ENCODE data around the gene ARID2. TPM values are rescaled to one million over a fixed set of nuclear protein-coding genes. Genes with fewer than 3 reads are reported as not detected.
A peak's percentile ranks its signal among the peaks of the same experiment; 100 is the strongest.

ARID2 gene
- total RNA-seq, 1 donor from 2014 or later = 25.1 TPM

DNA sequence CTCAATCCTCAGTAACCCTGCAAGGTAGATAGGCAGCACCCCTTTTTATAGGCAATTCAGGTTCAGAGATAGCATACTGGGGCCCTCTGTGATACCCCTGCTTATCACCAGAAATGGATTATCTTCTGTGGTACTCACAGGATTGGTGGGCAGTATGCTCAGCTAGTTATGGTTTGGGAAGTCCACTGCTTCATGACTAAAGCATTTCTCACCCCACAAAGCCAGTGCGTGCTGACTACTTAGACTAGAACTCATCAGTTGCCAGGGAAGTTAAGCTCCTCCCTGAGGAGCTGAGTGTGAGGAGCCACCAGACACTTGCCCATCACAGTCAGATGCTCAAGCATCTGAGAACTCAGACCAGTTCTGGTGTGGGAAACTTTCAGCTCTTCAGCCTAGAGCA, 184.6 kb downstream of the ARID2 start:
- H3K9me3 Mint-ChIP-seq (ENCODE audit: low read depth) = no peaks in the 10 kb centered on the region
- H3K4me1 Mint-ChIP-seq (ENCODE audit: low read depth) = peaks cover 25% of the 10 kb centered on the region
- H3K27ac Mint-ChIP-seq (ENCODE audit: unreplicated experiment) = no peak overlapping the region
- H3K4me3 Mint-ChIP-seq (ENCODE audit: unreplicated experiment) = no peak overlapping the region
- peaks cover 11% of the 10 kb centered on the region for H3K36me3 Mint-ChIP-seq (ENCODE audit: low read depth)
- DNase-seq (ENCODE audit: low spot score) = no peak
- TF ChIP-seq, protein P1, sequence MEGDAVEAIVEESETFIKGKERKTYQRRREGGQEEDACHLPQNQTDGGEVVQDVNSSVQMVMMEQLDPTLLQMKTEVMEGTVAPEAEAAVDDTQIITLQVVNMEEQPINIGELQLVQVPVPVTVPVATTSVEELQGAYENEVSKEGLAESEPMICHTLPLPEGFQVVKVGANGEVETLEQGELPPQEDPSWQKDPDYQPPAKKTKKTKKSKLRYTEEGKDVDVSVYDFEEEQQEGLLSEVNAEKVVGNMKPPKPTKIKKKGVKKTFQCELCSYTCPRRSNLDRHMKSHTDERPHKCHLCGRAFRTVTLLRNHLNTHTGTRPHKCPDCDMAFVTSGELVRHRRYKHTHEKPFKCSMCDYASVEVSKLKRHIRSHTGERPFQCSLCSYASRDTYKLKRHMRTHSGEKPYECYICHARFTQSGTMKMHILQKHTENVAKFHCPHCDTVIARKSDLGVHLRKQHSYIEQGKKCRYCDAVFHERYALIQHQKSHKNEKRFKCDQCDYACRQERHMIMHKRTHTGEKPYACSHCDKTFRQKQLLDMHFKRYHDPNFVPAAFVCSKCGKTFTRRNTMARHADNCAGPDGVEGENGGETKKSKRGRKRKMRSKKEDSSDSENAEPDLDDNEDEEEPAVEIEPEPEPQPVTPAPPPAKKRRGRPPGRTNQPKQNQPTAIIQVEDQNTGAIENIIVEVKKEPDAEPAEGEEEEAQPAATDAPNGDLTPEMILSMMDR (IDR thresholded peaks at IDR 0.05) = no peak
- H3K27me3 Mint-ChIP-seq (ENCODE audit: low read depth) = no peaks in the 10 kb centered on the region

DNA sequence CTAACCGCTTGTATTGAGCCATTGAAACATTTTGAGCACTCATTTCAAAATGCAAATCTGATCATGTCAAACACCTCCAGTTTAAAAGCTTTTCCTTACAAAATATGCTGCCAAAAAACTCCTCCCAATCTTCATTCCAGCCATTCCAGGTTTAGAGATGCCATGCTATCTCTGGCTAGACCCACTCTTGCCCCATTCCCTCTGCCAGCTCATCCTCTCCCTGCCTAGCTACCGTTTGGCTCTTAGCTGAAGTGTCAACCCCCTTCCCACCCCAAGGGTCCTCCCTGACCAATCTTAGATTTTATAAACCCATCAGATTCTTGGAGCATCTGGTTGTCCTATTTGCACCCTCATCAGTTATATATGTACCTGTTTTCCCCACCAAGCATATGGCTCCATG, 185.9 kb downstream of the ARID2 start:
- no peaks in the 10 kb centered on the region for H3K9me3 Mint-ChIP-seq (ENCODE audit: low read depth)
- TF ChIP-seq, protein P1 (IDR thresholded peaks at IDR 0.05) = no peak
- H3K27ac Mint-ChIP-seq (ENCODE audit: unreplicated experiment) = peak overlapping the region; percentile 33
- no peak for DNase-seq (ENCODE audit: low spot score)
- no peaks in the 10 kb centered on the region for H3K27me3 Mint-ChIP-seq (ENCODE audit: low read depth)
- peaks cover 12% of the 10 kb centered on the region for H3K36me3 Mint-ChIP-seq (ENCODE audit: low read depth)
- peaks cover 20% of the 10 kb centered on the region for H3K4me1 Mint-ChIP-seq (ENCODE audit: low read depth)
- no peak overlapping the region for H3K4me3 Mint-ChIP-seq (ENCODE audit: unreplicated experiment)

DNA sequence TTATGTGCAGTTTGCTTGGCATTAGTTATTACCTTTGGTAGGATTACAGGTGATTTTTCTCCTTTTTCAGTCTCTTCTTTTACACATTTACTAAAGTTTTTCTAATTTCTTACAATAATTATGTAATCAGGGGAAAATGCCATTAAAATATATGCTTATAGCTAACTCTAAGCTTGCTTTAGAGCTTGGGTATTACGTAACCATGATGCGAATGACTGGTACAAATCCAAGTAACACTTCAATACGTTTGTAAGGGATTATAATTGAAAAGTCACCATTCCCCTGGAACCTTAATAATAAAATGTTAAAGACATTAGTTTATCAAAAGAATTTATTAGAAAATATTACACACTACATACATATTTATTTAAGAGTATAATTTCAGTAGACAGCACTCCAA, 189.3 kb downstream of the ARID2 start:
- no peak overlapping the region for H3K27ac Mint-ChIP-seq (ENCODE audit: unreplicated experiment)
- H3K4me1 Mint-ChIP-seq (ENCODE audit: low read depth) = peaks cover 17% of the 10 kb centered on the region
- TF ChIP-seq, protein P1 (IDR thresholded peaks at IDR 0.05) = no peak
- H3K4me3 Mint-ChIP-seq (ENCODE audit: unreplicated experiment) = no peak overlapping the region
- no peak for DNase-seq (ENCODE audit: low spot score)
- no peaks in the 10 kb centered on the region for H3K27me3 Mint-ChIP-seq (ENCODE audit: low read depth)
- H3K36me3 Mint-ChIP-seq (ENCODE audit: low read depth) = peaks cover 22% of the 10 kb centered on the region
- H3K9me3 Mint-ChIP-seq (ENCODE audit: low read depth) = no peaks in the 10 kb centered on the region

DNA sequence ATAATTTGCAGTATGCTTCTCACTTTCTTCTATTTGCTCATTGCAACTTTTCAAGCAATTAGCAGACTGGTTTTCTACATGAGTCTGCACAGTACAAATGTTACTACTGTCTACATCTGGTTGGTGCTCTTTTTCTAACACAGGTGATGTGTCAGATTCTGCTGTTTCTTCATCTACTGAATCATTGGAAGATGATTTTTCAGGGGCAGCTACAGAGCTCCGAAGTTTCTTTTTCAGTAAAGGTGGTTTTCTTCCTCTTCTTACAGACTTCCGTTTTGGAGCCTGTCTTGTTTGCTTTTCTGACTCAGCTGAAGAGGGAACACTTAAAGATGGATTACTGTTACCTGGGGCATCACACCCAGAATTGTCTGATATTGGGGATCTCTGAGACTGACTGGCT, 198.8 kb downstream of the ARID2 start:
- TF ChIP-seq, protein P1 (IDR thresholded peaks at IDR 0.05) = no peak
- no peak for DNase-seq (ENCODE audit: low spot score)
- Mint-ChIP-seq H3K27me3 (ENCODE audit: low read depth) (no peaks in the 10 kb centered on the region), H3K4me1 (ENCODE audit: low read depth) (peaks cover 6% of the 10 kb centered on the region), H3K36me3 (ENCODE audit: low read depth) (peaks cover 39% of the 10 kb centered on the region), H3K4me3 (ENCODE audit: unreplicated experiment) (no peak overlapping the region), H3K9me3 (ENCODE audit: low read depth) (no peaks in the 10 kb centered on the region), H3K27ac (ENCODE audit: unreplicated experiment) (no peak overlapping the region)

DNA sequence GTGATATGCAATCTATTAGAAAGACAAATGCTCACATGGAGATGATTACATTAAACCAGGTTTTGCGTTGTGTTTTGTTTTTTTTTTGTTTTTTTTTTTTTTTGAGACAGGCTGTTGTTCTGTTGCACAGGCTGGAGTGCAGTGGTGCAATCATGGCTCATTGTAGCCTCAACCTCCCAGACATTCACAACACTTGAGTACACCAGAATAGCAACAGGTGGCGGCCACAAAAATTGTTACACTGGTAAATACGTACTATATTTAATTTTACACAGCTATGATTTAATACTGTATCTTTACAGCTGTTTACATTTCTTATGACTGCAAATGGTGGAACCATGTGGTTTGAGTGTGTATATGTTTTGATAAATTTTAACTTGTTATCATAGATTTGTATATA, 200.9 kb downstream of the ARID2 start:
- H3K4me1 Mint-ChIP-seq (ENCODE audit: low read depth) = peaks cover 20% of the 10 kb centered on the region
- H3K4me3 Mint-ChIP-seq (ENCODE audit: unreplicated experiment) = no peak overlapping the region
- H3K27ac Mint-ChIP-seq (ENCODE audit: unreplicated experiment) = no peak overlapping the region
- H3K27me3 Mint-ChIP-seq (ENCODE audit: low read depth) = no peaks in the 10 kb centered on the region
- DNase-seq (ENCODE audit: low spot score) = no peak
- TF ChIP-seq, protein P1 (IDR thresholded peaks at IDR 0.05) = no peak
- no peaks in the 10 kb centered on the region for H3K9me3 Mint-ChIP-seq (ENCODE audit: low read depth)
- peaks cover 37% of the 10 kb centered on the region for H3K36me3 Mint-ChIP-seq (ENCODE audit: low read depth)

All from chondrocyte (in vitro differentiated cells).